HepG2 (cell line): ENCODE data around the gene SND1. TPM values are rescaled to one million over a fixed set of nuclear protein-coding genes. Genes with fewer than 3 reads are reported as not detected.

Experiments used
- AGO2 ChIP-seq: fragments of 200-400 bp; formaldehyde crosslinking; optimal IDR thresholded peaks from 2 replicates; pipeline ENCODE3; 2017; ENCODE audit warnings: mild to moderate bottlenecking, low read depth, low read length, moderate library complexity
- ARID3A ChIP-seq: IDR thresholded peaks from 2 replicates; pipeline ENCODE4 v1.6.1; 2012; ENCODE audit warnings: low read depth, low read length, improper control_type of control experiment
- ARNTL ChIP-seq: sonication (generic); formaldehyde crosslinking; IDR thresholded peaks from 2 replicates; pipeline ENCODE4 v1.4.0; 2020; ENCODE audit warnings: mild to moderate bottlenecking, missing genetic modification reagents
- EZH2 ChIP-seq: conservative IDR thresholded peaks from 2 replicates; pipeline ENCODE4 v1.6.1; 2012; ENCODE audit warnings: mild to moderate bottlenecking, low read depth, low read length, moderate library complexity
- HDAC1 ChIP-seq: sonication (generic); formaldehyde crosslinking; IDR thresholded peaks from 2 replicates; pipeline ENCODE4 v1.5.1; 2020; ENCODE audit warnings: mild to moderate bottlenecking, missing genetic modification reagents
- KLF11 ChIP-seq: IDR thresholded peaks from 2 replicates; pipeline ENCODE4 v1.6.1; 2016; ENCODE audit warnings: missing compliant biosample characterization
- KLF16 ChIP-seq, 2 experiments: sonication (generic) in 1 of 2; formaldehyde crosslinking in 1 of 2; IDR thresholded peaks; 2 replicates each; pipeline versions ENCODE4 v1.6.1 to v1.8.0; 2016 to 2023; ENCODE audit warnings: missing genetic modification reagents in 2 of 2, missing compliant biosample characterization in 1 of 2
- MIER3 ChIP-seq: IDR thresholded peaks from 2 replicates; pipeline ENCODE4 v1.6.1; 2016; ENCODE audit warnings: missing compliant biosample characterization, borderline replicate concordance
- NFE2 ChIP-seq: sonication (generic); formaldehyde crosslinking; IDR thresholded peaks from 2 replicates; pipeline ENCODE4 v1.4.0; 2020; ENCODE audit warnings: missing genetic modification reagents
- RBFOX2 ChIP-seq: fragments of 200-400 bp; formaldehyde crosslinking; IDR thresholded peaks from 2 replicates; pipeline ENCODE4 v1.6.1; 2017; ENCODE audit warnings: low read depth, mild to moderate bottlenecking, low read length
- RBM22 ChIP-seq: fragments of 200-400 bp; formaldehyde crosslinking; optimal IDR thresholded peaks from 2 replicates; pipeline ENCODE3; 2017; ENCODE audit warnings: mild to moderate bottlenecking, low read length, moderate library complexity
- RXRB ChIP-seq: IDR thresholded peaks from 2 replicates; pipeline ENCODE4 v1.6.1; 2016; ENCODE audit warnings: borderline replicate concordance, missing genetic modification reagents, missing compliant biosample characterization
- SIN3B ChIP-seq: fragments of 150-350 bp; IDR thresholded peaks from 2 replicates; pipeline ENCODE4 v1.6.1; 2014; ENCODE audit warnings: low read length
- THAP9 ChIP-seq: sonication (generic); formaldehyde crosslinking; IDR thresholded peaks from 2 replicates; pipeline ENCODE4; 2020; ENCODE audit warnings: missing genetic modification reagents, mild to moderate bottlenecking, borderline replicate concordance
- TP53 ChIP-seq: sonication (generic); formaldehyde crosslinking; conservative IDR thresholded peaks from 2 replicates; pipeline ENCODE4 v1.4.0; 2020; ENCODE audit warnings: missing genetic modification reagents
- ZMYM4 ChIP-seq: sonication (generic); formaldehyde crosslinking; IDR thresholded peaks from 2 replicates; pipeline ENCODE4 v1.8.1; 2023; ENCODE audit warnings: mild to moderate bottlenecking, missing genetic modification reagents
- ZNF232 ChIP-seq: sonication (generic); formaldehyde crosslinking; IDR thresholded peaks from 2 replicates; pipeline ENCODE4 v1.4.0; 2020; ENCODE audit warnings: missing genetic modification reagents, borderline replicate concordance
- ZNF335 ChIP-seq: sonication (generic); formaldehyde crosslinking; IDR thresholded peaks from 2 replicates; pipeline ENCODE4 v1.4.0; 2020; ENCODE audit warnings: missing genetic modification reagents
- ZNF7 ChIP-seq: IDR thresholded peaks from 2 replicates; pipeline ENCODE4 v1.6.1; 2016; ENCODE audit warnings: missing biosample characterization, missing genetic modification reagents
- ZNF710 ChIP-seq: sonication (generic); formaldehyde crosslinking; IDR thresholded peaks from 2 replicates; pipeline ENCODE4 v1.5.0; 2020; ENCODE audit warnings: mild to moderate bottlenecking, missing genetic modification reagents, borderline replicate concordance
- polyA plus RNA-seq, 8 experiments: library from polyadenylated mRNA; depleted of rRNA in 3 of 8; stranded (reverse) in 7 of 8; unstranded in 1 of 8; fragments of >200 nt; fragmentation: Illumina TruSeq in 4 of 8; extraction: Trizol in 4 of 8; gene quantifications; 2 replicates each; pipeline versions ENCODE4 v1.2.1 to v1.2.3, GENCODE V29; 2011 to 2016; ENCODE audit warnings: low read depth in 4 of 8, missing spikeins in 1 of 8, mixed read lengths in 1 of 8; ENCODE audit not compliant: insufficient read depth in 1 of 8
- total RNA-seq, 5 experiments: library from RNA; depleted of rRNA; stranded (reverse); fragments of >200 nt; fragmentation: Illumina TruSeq; extraction: Trizol; gene quantifications; 2 replicates each; pipeline ENCODE4 v1.2.3, GENCODE V29; 2016; ENCODE audit warnings: low read depth in 1 of 5
- TF ChIP-seq, protein P1 (sequence below): sonication (generic); formaldehyde crosslinking; IDR thresholded peaks from 2 replicates; pipeline ENCODE4 v1.8.1; 2022; ENCODE audit warnings: mild to moderate bottlenecking, missing genetic modification reagents
- TF ChIP-seq, protein P2 (sequence below): sonication (generic); formaldehyde crosslinking; IDR thresholded peaks from 2 replicates; pipeline ENCODE4 v1.4.0; 2020; ENCODE audit warnings: low read depth, mild to moderate bottlenecking, missing genetic modification reagents

Gene SND1
- total and polyA plus RNA-seq, 2 of the 13 experiments (the other 11 are each of a cell fraction or from before 2014, with no cell fraction given), result 110 to 182 TPM

DNA sequence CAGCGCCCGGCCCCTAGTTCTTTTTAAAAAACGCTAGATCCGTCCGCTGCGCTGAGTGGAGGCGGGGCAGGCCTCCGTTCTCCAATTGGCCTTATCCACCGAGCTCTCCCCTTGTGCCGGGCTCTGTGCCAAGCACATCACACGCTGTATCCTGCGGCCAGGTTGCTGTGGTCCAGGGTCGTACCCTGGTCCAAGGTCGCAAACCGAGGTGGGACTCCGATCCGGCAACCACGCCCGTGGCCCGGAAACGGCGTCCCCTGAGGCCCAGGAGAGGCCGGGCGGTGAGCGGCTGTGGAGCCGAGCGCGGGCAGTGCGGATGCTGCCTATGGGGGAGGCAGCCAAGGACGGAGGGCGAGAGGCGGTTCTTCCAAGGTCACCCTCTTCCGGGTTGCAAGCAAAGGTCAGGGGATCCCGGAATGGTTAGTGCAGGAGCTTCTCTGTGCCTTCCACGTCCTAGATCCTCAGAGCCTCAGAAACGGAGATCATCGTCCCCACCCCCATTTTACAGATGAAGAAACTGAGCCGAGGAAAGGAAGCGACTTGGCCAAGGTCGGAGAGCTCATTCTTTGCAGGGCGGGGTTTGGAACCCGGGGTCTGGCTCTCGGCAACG is 451.6 kb downstream of the SND1 start (continued):
- 0 out of 2 replicates have a peak, but pooled peaks have one; percentile 57 for TF ChIP-seq ZNF335 (CRISPR knock-in tag)
- TF ChIP-seq HDAC1 (CRISPR knock-in tag), result peak; percentile 96
- peak; percentile 77; the same call in 1 of the 2 replicates for TF ChIP-seq ZMYM4
- peak in 1 of 2 experiments; percentile 56; a peak in 2 of 4 replicates for TF ChIP-seq KLF16 (CRISPR knock-in tag; IDR thresholded peaks at IDR 0.05)
- no peak; the same call in 1 of the 2 replicates for TF ChIP-seq ARNTL
- TF ChIP-seq, protein P1, sequence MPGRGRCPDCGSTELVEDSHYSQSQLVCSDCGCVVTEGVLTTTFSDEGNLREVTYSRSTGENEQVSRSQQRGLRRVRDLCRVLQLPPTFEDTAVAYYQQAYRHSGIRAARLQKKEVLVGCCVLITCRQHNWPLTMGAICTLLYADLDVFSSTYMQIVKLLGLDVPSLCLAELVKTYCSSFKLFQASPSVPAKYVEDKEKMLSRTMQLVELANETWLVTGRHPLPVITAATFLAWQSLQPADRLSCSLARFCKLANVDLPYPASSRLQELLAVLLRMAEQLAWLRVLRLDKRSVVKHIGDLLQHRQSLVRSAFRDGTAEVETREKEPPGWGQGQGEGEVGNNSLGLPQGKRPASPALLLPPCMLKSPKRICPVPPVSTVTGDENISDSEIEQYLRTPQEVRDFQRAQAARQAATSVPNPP, result peak; percentile 83; the same call in 1 of the 2 replicates
- peak; percentile 86 for TF ChIP-seq ZNF710 (CRISPR knock-in tag)
- TF ChIP-seq THAP9 (CRISPR knock-in tag), result peak; percentile 76; the same call in 1 of the 2 replicates
- no peak for TF ChIP-seq SIN3B
- TF ChIP-seq MIER3 (CRISPR knock-in tag), result peak; percentile 87; the same call in 1 of the 2 replicates
- TF ChIP-seq RBM22, result peak; percentile 64
- TF ChIP-seq TP53, result no peak
- no peak for TF ChIP-seq EZH2
- TF ChIP-seq RBFOX2, result peak; percentile 28; the same call in 1 of the 2 replicates
- TF ChIP-seq RXRB (CRISPR knock-in tag), result peak; percentile 89
- peak; percentile 60; the same call in 1 of the 2 replicates for TF ChIP-seq ZNF232 (CRISPR knock-in tag)
- TF ChIP-seq ARID3A, result no peak
- TF ChIP-seq AGO2, result no peak
- TF ChIP-seq NFE2 (CRISPR knock-in tag), result no peak
- TF ChIP-seq, protein P2, sequence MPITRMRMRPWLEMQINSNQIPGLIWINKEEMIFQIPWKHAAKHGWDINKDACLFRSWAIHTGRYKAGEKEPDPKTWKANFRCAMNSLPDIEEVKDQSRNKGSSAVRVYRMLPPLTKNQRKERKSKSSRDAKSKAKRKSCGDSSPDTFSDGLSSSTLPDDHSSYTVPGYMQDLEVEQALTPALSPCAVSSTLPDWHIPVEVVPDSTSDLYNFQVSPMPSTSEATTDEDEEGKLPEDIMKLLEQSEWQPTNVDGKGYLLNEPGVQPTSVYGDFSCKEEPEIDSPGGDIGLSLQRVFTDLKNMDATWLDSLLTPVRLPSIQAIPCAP (CRISPR knock-in tag), result no peak
- peak; percentile 28; the same call in 1 of the 2 replicates for TF ChIP-seq KLF11 (CRISPR knock-in tag)
- no peak for TF ChIP-seq ZNF7 (CRISPR knock-in tag)
